H1 (cell line): ENCODE data around the gene SF3A2.

Experiments
- EP300 ChIP-seq, 2 experiments: IDR thresholded peaks; 1 replicate in 1 of 2; 2 replicates in 1 of 2; pipeline ENCODE4 v1.6.1; 2011 to 2012; ENCODE audit warnings: low read depth in 2 of 2, low read length in 2 of 2, mild to moderate bottlenecking in 2 of 2, borderline replicate concordance in 1 of 2, inconsistent platforms in 1 of 2, moderate library complexity in 1 of 2
- MAFK ChIP-seq: IDR thresholded peaks from 2 replicates; pipeline ENCODE4 v1.6.1; 2012; ENCODE audit warnings: low read depth, mild to moderate bottlenecking, improper control_type of control experiment, low read length
- MAX ChIP-seq: IDR thresholded peaks from 2 replicates; pipeline ENCODE4 v1.6.1; 2012; ENCODE audit warnings: inconsistent platforms
- POLR2A ChIP-seq, 2 experiments: IDR thresholded peaks; 1 replicate in 1 of 2; 2 replicates in 1 of 2; pipeline ENCODE4 v1.6.1; 2011; ENCODE audit warnings: low read depth in 2 of 2, low read length in 2 of 2, mild to moderate bottlenecking in 2 of 2; ENCODE audit errors: control extremely low read depth in 1 of 2
- POLR2AphosphoS5 ChIP-seq: IDR thresholded peaks from 2 replicates; pipeline ENCODE4 v1.6.1; 2011; ENCODE audit warnings: low read depth, low read length
- RAD21 ChIP-seq, 2 experiments: IDR thresholded peaks in 1 of 2; conservative IDR thresholded peaks in 1 of 2; 2 replicates each; pipeline ENCODE4 v1.6.1; 2011; ENCODE audit warnings: low read depth in 2 of 2, low read length in 2 of 2, improper control_type of control experiment in 1 of 2, inconsistent platforms in 1 of 2, mild to moderate bottlenecking in 1 of 2, moderate library complexity in 1 of 2
- RBBP5 ChIP-seq: IDR thresholded peaks from 2 replicates; pipeline ENCODE4 v1.7.1; 2012; ENCODE audit warnings: low read depth, mild to moderate bottlenecking, inconsistent platforms, low read length, moderate library complexity, borderline replicate concordance
- SP1 ChIP-seq: IDR thresholded peaks from 2 replicates; pipeline ENCODE4 v1.6.1; 2011; ENCODE audit warnings: low read depth, low read length
- YY1 ChIP-seq: IDR thresholded peaks from 2 replicates; pipeline ENCODE4 v1.6.1; 2011; ENCODE audit warnings: low read depth, mild to moderate bottlenecking, low read length
- TF ChIP-seq, protein P1 (sequence below), 3 experiments: IDR thresholded peaks; 1 replicate in 2 of 3; 2 replicates in 1 of 3; pipeline versions ENCODE4 v1.5.1 to v1.6.1; 2011; ENCODE audit warnings: low read length in 3 of 3, mild to moderate bottlenecking in 3 of 3, inconsistent platforms in 2 of 3, low read depth in 1 of 3, moderate library complexity in 1 of 3; ENCODE audit not compliant: insufficient read depth in 1 of 3; ENCODE audit errors: control extremely low read depth in 1 of 3

GRCh38 chr19:2187159-2187558 lies 49.5 kb upstream of the SF3A2 start:
- TF ChIP-seq, protein P1, sequence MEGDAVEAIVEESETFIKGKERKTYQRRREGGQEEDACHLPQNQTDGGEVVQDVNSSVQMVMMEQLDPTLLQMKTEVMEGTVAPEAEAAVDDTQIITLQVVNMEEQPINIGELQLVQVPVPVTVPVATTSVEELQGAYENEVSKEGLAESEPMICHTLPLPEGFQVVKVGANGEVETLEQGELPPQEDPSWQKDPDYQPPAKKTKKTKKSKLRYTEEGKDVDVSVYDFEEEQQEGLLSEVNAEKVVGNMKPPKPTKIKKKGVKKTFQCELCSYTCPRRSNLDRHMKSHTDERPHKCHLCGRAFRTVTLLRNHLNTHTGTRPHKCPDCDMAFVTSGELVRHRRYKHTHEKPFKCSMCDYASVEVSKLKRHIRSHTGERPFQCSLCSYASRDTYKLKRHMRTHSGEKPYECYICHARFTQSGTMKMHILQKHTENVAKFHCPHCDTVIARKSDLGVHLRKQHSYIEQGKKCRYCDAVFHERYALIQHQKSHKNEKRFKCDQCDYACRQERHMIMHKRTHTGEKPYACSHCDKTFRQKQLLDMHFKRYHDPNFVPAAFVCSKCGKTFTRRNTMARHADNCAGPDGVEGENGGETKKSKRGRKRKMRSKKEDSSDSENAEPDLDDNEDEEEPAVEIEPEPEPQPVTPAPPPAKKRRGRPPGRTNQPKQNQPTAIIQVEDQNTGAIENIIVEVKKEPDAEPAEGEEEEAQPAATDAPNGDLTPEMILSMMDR (IDR thresholded peaks at IDR 0.05; ENCODE audit: control extremely low read depth in 1 of 3, insufficient read depth in 1 of 3, low read depth in 1 of 3, low read length in 3 of 3): no peak
- no peak for TF ChIP-seq RBBP5
- no peak for TF ChIP-seq POLR2A (IDR thresholded peaks at IDR 0.05; ENCODE audit: control extremely low read depth in 1 of 2, low read depth in 2 of 2, low read length in 2 of 2)
- no peak for TF ChIP-seq RAD21 (IDR thresholded peaks at IDR 0.05 in 1 of 2, conservative IDR thresholded peaks at IDR 0.05 in 1 of 2; ENCODE audit: low read depth in 2 of 2, low read length in 2 of 2)
- no peak for TF ChIP-seq MAX
- no peak for TF ChIP-seq YY1
- no peak for TF ChIP-seq MAFK
- no peak for TF ChIP-seq EP300 (IDR thresholded peaks at IDR 0.05; ENCODE audit: borderline replicate concordance in 1 of 2, low read depth in 2 of 2, low read length in 2 of 2)
- TF ChIP-seq SP1: no peak
- no peak for TF ChIP-seq POLR2AphosphoS5
